Measurements from ENCODE around the gene HOXB1. TPM values are rescaled to one million over a fixed set of nuclear protein-coding genes. Genes with fewer than 3 reads are reported as not detected.

The HOXB1 gene
- not detected in 2 replicates for total RNA-seq

GRCh38 chr17:48530887-48531272 lies at the start of gene HOXB1:
Gene HOXB1 (minus strand): TSS chr17:48531011. CDS start chr17:48530904, 107 bp downstream.
- Mint-ChIP-seq H3K27me3 (peaks cover 27% of the 10 kb centered on the region), H3K4me3 (no peak within 1 kb of the TSS), H3K36me3 (ENCODE audit: low read depth) (no peaks in the 10 kb centered on the region), H3K27ac (no peak within 1 kb of the TSS), H3K9me3 (no peaks in the 10 kb centered on the region), H3K4me1 (no peaks in the 10 kb centered on the region)
- ChIA-PET POLR2A (no interaction called here), CTCF (no interaction called here)
- intact Hi-C loops (cut with micrococcal nuclease) = no loop called here
- ATAC-seq (ENCODE audit: low read depth) (no peak), DNase-seq (no peak)
- TF ChIP-seq CTCF (IDR thresholded peaks at IDR 0.05) = no peak

- ChIA-PET CTCF (no interaction called here), POLR2A (interaction anchor here (0.7 kb wide), 1 partner anchor 782 kb away, joined by 4 read pairs; no protein-coding TSS in a partner anchor)
- H3K9me3 Mint-ChIP-seq = no peaks in the 10 kb centered on the region
- peaks cover 51% of the 10 kb centered on the region for H3K4me1 Mint-ChIP-seq
- intact Hi-C loops (cut with micrococcal nuclease) = no loop called here
- peaks cover 2% of the 10 kb centered on the region for H3K36me3 Mint-ChIP-seq (ENCODE audit: low read depth)
- no peak for DNase-seq
- H3K4me3 Mint-ChIP-seq = peak overlapping the region; percentile 90
- no peak overlapping the region for H3K27ac Mint-ChIP-seq
- TF ChIP-seq CTCF (IDR thresholded peaks at IDR 0.05) = no peak
- H3K27me3 Mint-ChIP-seq = peaks cover 52% of the 10 kb centered on the region
- no peak for ATAC-seq (ENCODE audit: low read depth)
These were observed 49.1 kb upstream of the HOXB1 start for GRCh38 chr17:48579760-48580554.

- Mint-ChIP-seq H3K4me1 (peaks cover 49% of the 10 kb centered on the region), H3K9me3 (no peaks in the 10 kb centered on the region), H3K36me3 (ENCODE audit: low read depth) (peaks cover 2% of the 10 kb centered on the region), H3K27me3 (peaks cover 50% of the 10 kb centered on the region), H3K27ac (no peak overlapping the region), H3K4me3 (peak overlapping the region; percentile 90)
- intact Hi-C loops (cut with micrococcal nuclease) = no loop called here
- ChIA-PET CTCF (no interaction called here), POLR2A (interaction anchor here (1.2 kb wide), 1 partner anchor 38 kb away, joined by 3 read pairs; no protein-coding TSS in a partner anchor)
- no peak for TF ChIP-seq CTCF (IDR thresholded peaks at IDR 0.05)
- DNase-seq (no peak), ATAC-seq (ENCODE audit: low read depth) (no peak)
These were observed 48.6 kb upstream of the HOXB1 start for GRCh38 chr17:48579471-48579759.

GRCh38 chr17:48578616-48579470 lies 48.0 kb upstream of the HOXB1 start:
- POLR2A ChIA-PET = interaction anchor here (0.5 to 1.2 kb wide), 3 partner anchors 13 to 466 kb away, joined by 3 to 5 read pairs (median 3); no protein-coding TSS in a partner anchor
- H3K27ac Mint-ChIP-seq = peak overlapping the region; percentile 57
- CTCF ChIA-PET = no interaction called here

More at GRCh38 chr17:48578616-48579470, 48.0 kb upstream of the HOXB1 start:
- H3K36me3 Mint-ChIP-seq (ENCODE audit: low read depth) = peaks cover 2% of the 10 kb centered on the region
- intact Hi-C loops (cut with micrococcal nuclease) = loop anchor here (1.0 kb wide), 2 partner anchors 18 to 32 kb away; partner anchors contain the start of gene HOXB7
- H3K27me3 Mint-ChIP-seq = peaks cover 47% of the 10 kb centered on the region
- peak overlapping the region; percentile 90 for H3K4me3 Mint-ChIP-seq
- DNase-seq (peak; percentile 55), ATAC-seq (ENCODE audit: low read depth) (peak; percentile 45)
- no peak for TF ChIP-seq CTCF (IDR thresholded peaks at IDR 0.05)
- H3K9me3 Mint-ChIP-seq = no peaks in the 10 kb centered on the region
- peaks cover 49% of the 10 kb centered on the region for H3K4me1 Mint-ChIP-seq

Measured in activated B cell treated with CpG ODN at 0.5 μM for 24 hours (primary cell).